NCI-H345 treated with DMSO at 0.1 percent for 48 hours (cell line): ENCODE measurements around the gene CD300LB.

Experiments
- DNase-seq: peaks from one replicate; lab custom pipeline; 2025; ENCODE audit not compliant: unreplicated experiment; lab: John Stamatoyannopoulos, UW

The CD300LB gene

DNA sequence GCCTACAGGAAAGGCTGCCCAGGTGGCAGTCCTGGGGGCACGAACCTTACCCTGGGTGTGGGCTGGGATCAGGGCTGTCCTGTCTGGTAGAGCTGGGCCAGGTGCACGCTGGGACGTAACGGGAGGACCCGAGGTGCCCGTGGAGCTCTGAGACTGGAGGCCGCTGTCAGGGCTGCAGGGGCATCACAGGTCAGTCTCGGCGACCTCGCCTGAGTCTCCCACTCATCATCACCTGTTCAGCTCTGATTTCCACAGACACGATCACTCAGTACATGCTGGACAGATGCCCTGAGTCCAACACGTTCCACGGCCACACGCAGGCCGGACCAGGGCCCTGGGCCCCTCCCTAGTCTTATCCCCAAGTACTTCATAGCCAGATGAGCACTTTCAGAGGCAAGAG is 19.3 kb upstream of the CD300LB start:
- DNase-seq, result no peak

DNA sequence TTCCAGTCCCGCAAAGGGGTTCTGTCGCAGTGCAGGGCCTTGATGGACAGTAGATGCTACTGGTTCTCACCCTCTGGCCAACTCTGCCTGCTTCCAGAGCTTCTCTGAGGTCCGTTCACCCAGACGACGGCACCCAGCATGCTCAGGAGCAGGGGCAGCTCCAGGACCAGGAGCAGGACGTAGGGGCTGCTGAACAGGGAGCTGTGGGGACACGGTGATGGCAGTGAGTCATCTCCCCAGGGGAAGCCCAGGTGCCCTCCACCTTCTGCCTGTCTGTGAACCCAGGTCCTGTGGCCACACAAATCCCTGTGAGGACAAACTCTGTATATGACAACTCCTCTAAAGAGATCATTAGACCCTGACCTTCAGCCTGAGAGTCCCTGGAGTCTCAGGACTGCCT is 18.1 kb upstream of the CD300LB start:
- no peak for DNase-seq

DNA sequence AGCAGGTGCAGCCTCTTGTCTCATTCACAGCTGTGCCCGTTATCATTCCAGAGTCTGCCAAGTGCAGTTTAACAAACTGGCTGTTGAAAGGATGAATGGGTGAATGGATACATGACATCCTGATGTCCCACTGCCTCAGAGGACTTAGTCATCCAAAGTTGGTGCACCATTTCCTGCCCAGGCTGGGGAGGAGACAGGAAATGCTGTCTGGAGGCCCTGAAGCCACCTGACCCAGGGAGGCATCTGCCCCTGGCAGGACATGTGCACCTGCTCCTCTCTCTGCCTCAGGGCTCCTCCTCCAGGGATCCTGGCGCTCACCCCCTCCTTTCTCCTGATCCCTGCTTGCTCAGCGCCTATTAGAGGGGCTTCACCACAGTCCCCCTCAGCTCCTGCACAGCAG is 16.5 kb upstream of the CD300LB start:
- peak; percentile 19 for DNase-seq

DNA sequence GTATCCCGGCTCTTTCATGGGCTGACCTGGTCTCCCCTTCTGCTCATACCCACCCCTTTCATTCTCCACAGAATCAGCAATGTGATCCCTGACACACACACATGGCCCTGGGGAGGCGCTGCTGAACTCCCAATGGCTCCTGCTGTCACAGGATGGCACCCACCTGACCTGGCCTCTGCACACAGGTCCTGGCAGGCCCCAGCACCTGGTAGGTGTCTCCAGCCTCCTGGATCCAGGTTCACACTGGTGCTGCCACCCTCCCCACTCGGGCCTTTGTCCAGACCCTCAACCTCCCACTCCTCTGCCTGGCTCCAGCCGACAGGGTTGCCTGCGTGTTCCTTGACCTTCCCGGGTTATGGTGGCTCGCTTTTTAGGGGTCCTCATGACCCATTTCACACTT is 16.0 kb upstream of the CD300LB start:
- no peak for DNase-seq

DNA sequence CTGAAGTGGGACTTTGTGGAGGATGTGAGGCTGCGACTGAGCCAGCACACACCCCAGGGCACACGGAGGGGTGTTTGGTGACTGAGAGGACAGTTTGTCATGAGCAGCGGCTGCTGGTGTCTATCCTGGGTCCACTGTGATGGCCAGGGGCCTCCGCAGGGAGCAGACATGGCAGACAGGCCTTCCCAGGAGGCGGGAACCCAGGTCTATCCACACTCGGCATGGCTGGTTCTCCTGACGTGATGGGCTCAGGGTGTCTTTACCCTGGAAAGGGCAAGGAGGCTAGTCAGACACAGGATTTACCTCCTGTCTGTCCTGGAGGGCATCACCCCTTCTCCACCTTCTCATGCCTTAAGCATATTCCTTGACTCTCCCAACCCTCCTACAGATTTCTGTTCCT is 15.3 kb upstream of the CD300LB start:
- no peak for DNase-seq

DNA sequence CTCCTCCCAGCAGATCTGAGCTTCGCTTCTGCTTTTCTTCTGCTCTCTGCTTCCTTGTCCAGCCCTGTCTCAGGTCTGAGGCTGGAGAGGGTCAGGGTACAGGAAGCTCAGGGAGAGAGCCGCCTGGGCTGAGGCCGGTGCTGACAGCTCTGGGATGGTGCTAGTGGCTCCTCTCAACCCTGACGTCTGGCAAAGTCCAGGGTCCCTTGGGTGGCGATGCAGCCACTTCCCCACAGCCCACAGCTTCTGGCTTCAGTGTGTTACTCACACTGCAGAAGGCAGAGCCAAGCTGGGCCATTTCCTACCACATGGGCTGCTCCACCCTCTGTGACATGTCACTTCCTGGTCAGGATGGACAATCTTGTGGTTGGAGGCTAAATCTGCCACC is 14.6 kb upstream of the CD300LB start, which contains the start of gene CD300C:
TSS of gene CD300C (minus strand) at position 273 of the 388 bp plus-strand sequence. CDS start 333 bp downstream, outside the sequence.
- DNase-seq, result no peak

DNA sequence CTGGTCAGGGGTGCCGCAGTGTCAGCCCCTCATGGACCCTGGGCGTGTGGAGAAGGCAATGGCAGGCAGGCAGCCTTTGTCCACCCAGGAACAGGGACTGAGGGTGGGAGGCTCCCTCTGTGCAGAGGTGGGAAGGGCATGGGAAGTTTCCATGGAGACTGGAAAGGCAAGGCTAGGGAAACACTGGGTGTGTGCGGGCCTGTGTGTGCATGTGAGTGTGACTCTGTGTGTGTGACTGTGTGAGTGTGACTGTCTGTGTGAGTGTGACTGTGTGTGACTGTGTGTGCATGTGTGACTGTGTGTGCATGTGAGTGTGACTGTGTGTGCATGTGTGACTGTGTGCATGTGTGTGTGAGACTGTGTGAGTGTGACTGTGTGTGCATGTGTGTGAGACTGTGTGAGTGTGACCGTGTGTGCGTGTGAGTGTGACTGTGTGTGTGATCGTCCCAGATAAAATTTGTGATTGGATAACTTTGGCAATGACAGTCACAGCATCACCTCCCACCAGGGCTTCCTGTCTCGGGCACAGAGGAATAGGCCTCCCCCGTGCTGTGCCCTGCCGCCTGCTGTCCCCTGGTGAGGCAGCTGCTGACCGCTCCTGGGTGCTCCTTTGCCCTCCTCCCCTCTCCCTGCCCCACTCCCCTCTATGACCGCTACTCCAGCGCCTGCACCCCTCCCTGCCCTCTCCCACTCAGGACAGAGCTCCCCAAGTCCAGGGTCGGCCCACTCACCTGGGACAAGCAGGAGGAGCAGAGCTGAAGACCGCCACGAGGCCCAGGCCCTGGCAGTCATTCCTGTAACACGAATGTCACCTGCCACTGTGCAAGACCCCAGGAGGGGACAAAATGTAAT is 13.9 kb upstream of the CD300LB start:
- no peak for DNase-seq

DNA sequence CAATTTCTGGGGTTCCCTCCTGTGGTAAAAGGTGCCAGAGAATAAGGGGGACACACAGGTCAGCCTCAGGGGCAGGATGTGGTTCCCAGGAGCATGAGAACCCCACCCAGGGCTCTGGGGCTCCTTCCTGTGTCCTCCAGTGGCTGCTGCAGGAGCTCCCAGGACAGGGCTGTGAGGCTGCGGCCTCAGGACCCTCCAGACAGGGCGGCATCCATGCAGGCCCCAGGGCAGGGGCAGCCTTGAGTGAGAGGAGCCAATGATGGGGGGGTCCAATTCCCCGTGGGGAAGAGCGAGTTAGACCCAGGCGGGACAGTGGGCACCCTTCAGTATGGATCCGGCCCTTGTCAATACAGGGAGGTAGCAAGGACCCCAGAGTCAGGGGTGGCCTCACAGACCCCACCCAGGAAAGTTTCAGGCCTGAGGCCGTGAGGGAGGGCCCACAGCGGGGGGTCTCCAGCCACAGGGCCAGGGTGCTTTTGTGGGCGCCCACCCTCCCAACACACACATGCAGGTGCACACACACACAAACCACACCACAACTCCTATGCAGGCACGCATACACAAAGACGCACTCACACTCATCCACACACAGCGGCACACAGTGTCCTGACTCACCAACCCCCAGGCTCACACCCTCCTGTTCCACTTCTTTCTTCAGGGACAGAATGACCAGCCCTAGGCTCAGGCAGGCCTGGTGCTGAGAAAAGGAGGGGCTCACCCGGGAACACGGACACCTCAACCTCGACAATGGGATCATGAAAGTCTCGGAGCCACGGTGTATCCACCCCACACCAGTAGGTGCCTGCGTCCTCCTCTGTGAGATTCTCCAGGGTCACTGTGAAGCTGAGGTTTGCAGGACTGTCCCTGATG is 12.9 kb upstream of the CD300LB start:
- DNase-seq, result no peak

DNA sequence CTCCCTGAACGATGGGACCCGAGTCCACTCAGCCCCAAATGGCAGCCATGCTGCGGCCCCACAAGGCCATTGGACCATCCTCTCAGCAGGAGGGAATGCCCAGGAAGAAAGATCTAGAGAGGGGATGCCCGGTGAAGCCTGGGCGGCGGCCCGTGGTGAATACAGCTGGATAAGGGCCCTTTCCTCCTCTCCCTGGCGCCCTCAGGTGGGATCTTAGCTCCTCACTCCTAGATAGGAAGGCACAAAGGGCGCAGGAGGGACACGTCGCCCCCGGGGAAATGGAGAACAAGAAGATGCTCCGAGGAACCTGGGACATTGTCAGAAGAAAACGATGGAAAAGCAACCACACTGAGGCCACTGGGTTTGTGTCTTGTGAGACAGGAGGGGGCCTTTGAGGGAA is 12.1 kb upstream of the CD300LB start:
- no peak for DNase-seq

DNA sequence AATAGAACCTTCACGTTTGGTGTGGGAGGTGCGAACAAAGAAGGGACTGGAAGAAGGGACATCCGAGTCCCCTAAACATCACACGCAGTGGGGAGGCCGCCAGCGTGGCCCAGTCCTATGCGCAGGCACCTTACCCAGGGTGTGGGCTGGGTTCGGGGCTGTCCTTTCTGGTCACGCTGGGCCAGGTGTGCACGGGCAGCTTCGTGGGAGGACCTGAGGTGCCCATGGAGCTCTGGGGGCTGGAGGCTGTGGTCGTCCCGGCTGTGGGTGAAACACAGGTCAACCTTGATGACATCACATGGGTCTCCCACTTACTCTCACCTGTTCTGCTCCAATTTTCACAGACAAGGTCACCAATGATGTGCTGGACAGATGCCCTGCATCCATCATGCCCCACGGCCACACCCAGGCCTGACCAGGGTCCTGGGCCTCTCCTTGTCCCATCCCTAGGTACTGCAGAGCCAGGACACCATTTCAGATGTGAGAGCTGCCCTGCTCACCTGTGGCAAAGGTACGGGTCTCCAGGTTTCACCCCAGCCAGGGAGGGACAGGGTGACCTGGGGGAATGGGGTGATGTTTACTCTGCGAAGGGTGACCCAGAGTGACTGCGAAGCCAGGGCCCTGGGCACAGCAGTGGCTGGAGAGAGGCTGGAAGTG is 11.6 kb upstream of the CD300LB start:
- DNase-seq, result no peak

DNA sequence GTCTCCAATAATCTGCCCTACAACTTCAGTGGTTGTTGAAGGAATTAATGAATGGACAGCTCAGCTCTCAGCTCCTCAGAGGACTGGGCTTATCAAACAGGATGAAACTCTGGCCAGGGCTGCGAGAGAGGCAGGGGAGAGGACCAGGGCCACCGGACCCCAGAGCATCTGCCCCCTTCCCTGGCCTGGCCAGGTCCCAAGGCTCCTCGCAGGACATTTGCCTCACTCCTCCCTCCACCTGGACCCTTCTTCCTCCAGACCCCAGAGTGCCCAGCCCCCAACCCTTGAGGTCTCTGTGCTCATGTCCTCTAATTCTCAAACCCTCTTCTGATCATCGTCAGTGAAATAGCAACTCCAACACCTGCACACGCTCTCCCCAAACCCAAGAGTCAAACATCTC is 10.9 kb upstream of the CD300LB start:
- no peak for DNase-seq

DNA sequence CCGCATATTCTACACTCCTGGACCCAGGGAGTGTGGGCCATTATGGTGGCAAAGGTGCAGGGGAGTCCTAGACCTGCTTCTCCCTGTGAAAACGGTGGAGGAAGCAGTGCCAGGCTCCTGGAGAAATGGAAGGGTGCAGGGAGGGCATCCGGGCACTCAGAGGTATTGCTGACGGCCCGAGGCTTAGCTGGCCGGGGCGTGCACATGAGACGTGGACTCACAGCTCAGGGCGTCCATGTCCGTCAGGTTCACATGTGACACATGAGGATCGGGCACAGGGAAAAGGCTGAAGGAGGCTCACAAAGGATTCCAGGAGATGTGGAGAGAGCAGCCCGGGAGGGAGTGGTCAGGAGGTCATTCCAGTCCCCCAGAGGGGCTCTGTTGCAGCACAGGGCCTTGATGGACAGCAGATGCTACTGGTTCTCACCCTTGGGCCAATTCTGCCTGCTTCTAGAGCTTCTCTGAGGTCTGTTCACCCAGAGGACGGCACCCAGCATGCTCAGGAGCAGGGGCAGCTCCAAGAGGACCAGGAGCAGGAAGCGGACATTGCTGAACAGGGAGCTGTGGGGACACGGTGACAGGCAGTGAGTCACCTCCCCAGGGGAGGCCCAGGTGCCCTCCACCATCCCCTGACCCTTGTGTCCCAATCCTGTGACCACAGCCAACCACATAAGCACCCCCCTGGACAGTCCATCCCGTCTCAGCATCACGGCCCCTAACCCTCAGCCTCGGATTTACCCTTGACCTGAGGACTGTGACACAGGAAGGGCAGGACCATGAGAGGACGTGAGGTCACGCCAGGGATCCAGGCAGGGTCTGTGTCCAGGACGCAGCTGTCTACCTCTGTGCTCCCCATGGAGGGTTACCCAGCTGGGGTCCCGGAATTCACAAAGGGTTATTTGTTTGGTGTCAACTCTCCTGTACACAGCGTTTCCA is 10.2 kb upstream of the CD300LB start:
- DNase-seq, result no peak

DNA sequence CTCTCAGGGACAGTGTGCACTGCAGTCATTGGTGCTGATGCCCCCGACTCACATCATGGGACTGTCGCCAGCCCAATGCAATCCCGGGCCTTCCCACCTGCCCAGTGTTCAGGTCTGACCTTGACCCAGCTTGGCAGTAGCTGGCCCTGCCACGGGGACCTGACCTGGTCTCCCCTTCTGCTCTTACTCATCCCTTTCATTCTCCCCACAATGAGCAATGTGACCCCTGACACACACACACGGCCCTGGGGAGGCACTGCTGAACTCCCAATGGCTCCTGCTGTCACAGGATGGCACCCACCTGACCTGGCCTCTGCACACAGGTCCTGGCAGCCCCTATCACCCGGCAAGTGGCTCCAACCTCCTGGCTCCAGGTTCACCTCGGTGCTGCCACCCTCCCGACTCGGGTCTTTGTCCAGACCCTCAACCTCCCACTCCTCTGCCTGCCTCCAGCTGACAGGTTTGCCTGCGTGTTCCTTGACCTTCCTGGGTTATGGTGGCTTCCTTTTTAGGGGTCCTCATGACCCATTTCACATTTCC is 8.1 kb upstream of the CD300LB start:
- DNase-seq, result no peak

DNA sequence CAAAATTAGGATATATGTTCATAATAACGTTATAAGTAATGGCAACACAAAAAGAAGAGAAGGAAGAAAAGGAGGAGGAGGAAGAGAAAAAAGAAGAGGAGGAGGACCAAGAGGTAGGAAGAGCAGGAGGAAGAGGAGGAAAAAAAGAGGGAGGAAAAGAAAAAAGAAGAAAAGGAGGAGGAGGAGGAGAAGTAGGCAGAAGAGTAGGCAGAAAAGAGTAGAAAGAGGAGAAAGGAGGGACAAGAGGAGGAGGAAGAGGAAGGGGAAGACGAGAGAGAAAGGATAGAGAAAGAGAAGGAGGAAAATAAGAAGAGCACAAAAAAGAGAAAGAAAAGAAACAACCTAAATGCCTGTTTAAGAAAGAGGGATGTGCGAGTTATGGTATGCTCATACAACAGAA is 5.6 kb upstream of the CD300LB start:
- DNase-seq, result no peak

DNA sequence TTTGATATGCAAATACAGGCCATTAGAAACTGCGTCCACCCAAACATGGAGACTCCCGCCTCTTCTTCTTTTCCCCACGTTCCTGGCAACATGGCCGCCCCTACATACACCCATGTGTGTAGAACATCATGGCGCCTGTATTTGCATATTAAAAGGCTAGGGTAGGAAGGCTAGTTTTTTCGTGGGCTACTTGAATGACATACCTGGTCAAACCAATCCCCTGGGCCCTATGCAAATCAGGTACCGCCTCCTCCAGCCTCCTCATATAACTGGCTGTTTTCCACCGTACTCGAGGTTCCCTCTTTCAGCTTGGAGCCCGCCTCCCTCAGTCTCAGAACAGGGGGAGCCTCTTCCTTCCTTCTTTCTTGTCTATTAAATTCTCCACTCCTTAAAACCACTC is 840 bp upstream of the CD300LB start:
- no peak for DNase-seq

DNA sequence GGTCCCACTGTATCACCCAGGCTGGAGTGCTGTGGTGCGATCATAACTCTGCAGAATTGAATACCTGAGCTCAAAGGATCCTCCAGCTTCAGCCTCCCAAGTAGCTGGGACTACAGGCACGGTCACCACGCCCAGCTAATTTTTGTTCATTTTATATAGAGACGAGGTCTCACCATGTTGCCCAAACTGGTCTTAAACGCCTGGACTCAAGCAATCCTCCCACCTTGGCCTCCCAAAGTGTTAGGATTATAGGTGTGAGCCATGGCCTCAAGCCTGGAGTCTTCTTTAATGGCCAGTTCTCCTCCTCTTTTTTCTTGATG is 484 bp downstream of the CD300LB start:
- no peak for DNase-seq

DNA sequence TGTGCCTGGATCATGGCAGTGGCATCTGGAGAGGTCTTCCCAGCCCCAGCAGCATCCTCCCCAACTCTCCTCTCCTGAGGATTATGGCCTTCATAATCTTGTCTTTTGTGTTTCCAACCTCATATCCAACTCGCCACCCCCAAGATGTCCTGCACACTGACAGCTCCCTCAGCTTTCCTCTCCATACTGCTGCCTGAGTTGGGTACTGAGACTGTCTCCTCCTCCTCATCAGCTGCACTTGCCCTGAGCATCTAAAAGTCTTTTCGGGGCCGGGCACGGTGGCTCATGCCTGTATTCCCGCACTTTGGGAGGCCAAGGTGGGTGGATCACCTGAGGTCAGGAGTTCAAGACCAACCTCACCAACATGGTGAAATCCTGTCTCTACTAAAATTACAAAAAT is 2.0 kb downstream of the CD300LB start:
- DNase-seq, result no peak

DNA sequence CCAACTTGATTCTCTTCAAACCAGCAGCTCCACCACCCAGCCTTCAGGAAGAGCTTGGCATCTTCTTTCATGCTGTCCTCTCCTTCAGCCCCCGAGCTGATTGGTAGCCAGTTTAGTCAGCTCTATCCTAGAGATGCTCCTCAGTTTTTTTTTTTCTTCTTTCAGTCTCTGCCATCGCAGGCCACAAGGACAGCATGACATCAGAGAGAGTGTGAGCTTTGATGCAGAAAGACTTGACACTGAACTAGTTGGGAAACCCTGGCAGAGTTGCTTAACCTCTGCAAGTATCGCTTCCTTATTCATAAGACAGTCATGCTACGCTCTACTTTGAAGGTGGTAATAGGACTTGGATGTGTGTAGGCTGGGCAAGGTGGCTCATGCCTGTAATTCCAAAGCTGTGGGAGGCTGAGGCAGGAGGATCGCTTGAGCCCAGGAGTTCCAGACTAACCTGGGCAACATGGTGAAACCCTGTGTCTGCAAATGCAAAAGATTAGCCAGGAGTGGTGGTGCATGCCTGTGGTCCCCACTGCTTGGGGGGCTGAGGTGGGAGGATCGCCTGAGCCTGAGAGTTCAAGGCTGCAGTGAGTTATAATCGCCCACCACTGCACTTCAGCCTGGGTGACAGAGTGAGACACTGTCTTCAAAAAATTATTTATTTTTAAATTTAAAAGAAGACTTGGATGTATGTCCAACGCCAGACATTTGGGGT is 2.6 kb downstream of the CD300LB start:
- no peak for DNase-seq

DNA sequence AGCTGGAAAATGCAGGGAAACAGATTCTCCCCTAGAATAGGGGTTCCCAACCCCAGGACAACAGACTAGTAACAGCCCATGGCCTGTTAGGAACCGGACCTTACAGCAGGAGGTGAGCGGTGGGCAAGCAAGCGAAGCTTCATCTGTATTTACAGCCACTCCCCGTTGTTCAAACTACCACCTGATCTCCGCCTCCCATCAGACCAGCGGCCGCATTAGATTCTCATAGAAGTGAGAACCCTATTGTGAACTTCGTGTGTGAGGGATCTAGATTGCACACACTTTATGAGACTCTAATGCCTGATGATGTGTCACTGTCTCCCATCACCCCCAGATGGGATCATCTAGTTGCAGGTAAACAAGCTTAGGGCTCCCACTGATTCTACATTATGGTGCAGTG is 3.5 kb downstream of the CD300LB start:
- DNase-seq, result no peak

DNA sequence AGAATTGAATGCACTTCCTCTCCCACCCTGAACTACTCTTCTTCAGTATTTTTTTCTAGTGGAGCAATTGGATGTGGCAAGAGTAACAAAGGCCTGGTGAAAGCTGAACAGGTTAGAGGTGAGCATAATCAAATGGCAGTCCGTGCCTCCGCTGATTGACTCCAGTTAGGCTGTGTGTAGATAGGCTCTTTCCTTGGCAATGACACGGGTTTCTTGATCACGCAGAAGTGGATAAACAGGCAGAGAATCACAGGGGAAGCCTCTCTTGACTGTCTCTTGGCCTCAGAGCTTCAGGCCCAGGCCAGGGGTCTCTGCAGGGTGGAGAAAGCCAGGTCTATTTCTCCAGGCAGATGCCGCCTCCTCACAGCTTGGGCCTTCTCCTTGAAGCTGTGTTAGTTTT is 4.2 kb downstream of the CD300LB start:
- no peak for DNase-seq
